SK-N-SH (cell line): Measurements from ENCODE around the gene RFX3. TPM values are rescaled to one million over a fixed set of nuclear protein-coding genes. Genes with fewer than 3 reads are reported as not detected.

Experiments
- CTCF ChIA-PET: fragments of 300-600, 350-600 bp; formaldehyde crosslinking; extraction: SDS; loops from one replicate; lab custom pipeline; 2021; lab: Yijun Ruan, JAX
- POLR2A ChIA-PET: fragments of 350-600 bp; sonication (Branson Sonifier 250); formaldehyde crosslinking; extraction: SDS; loops from one replicate; lab custom pipeline; 2020; ENCODE audit warnings: antibody characterized with exemption, inconsistent platforms; lab: Yijun Ruan, JAX
- DNase-seq: peaks from one replicate; pipeline ENCODE4 v3.0.0; 2012
- H2AFZ ChIP-seq: fragments of 200-600 bp; sonication (generic); 2 replicates; pipeline ENCODE4 v1.8.1; 2016; ENCODE audit warnings: antibody characterized with exemption, mild to moderate bottlenecking, low read depth
- H3F3A ChIP-seq: fragments of 200-600 bp; sonication (generic); replicated peaks from 2 replicates; pipeline ENCODE3; 2016; ENCODE audit warnings: antibody characterized with exemption, mild to moderate bottlenecking; ENCODE audit not compliant: insufficient read depth
- H3K27ac ChIP-seq, 2 experiments: fragments of 200-500 bp in 1 of 2; fragments of 200-600 bp in 1 of 2; sonication (Bioruptor generic) in 1 of 2; sonication (generic), shearing (Covaris generic) in 1 of 2; 2 replicates each; pipeline versions ENCODE4 v1.5.1 to v1.6.1; 2014 to 2016; ENCODE audit warnings: low read depth in 2 of 2, inconsistent platforms in 1 of 2, low read length in 1 of 2, mild to moderate bottlenecking in 1 of 2, mixed read lengths in 1 of 2
- H3K27me3 ChIP-seq: fragments of 200-600 bp; sonication (generic), shearing (Covaris generic); 2 replicates; pipeline ENCODE4 v1.6.1; 2016; ENCODE audit warnings: mixed run types; ENCODE audit not compliant: insufficient read depth
- H3K36me3 ChIP-seq, 2 experiments: fragments of 200-500 bp in 1 of 2; fragments of 200-600 bp in 1 of 2; sonication (Bioruptor generic) in 1 of 2; sonication (generic) in 1 of 2; replicated peaks in 1 of 2; 2 replicates each; pipeline versions ENCODE3 to v1.5.1; 2014 to 2016; ENCODE audit warnings: low read length in 1 of 2, mild to moderate bottlenecking in 1 of 2; ENCODE audit not compliant: insufficient read depth in 2 of 2, control insufficient read depth in 1 of 2
- H3K4me1 ChIP-seq, 2 experiments: fragments of 200-500 bp in 1 of 2; fragments of 200-600 bp in 1 of 2; sonication (Bioruptor generic) in 1 of 2; sonication (generic), shearing (Covaris generic) in 1 of 2; 2 replicates each; pipeline versions ENCODE4 v1.5.1 to v1.6.1; 2014 to 2016; ENCODE audit warnings: low read depth in 1 of 2, low read length in 1 of 2, mixed run types in 1 of 2; ENCODE audit not compliant: insufficient read depth in 2 of 2, control insufficient read depth in 1 of 2
- H3K4me2 ChIP-seq: fragments of 200-600 bp; sonication (generic), shearing (Covaris generic); 2 replicates; pipeline ENCODE4 v1.6.1; 2017; ENCODE audit warnings: mixed run types
- H3K4me3 ChIP-seq, 2 experiments: fragments of 200-500 bp in 1 of 2; fragments of 200-600 bp in 1 of 2; sonication (Bioruptor generic) in 1 of 2; sonication (generic), shearing (Covaris generic) in 1 of 2; 2 replicates each; pipeline versions ENCODE4 v1.5.1 to v1.8.1; 2014 to 2016; ENCODE audit warnings: low read depth in 2 of 2, inconsistent platforms in 1 of 2, low read length in 1 of 2, mild to moderate bottlenecking in 1 of 2, mixed read lengths in 1 of 2, moderate library complexity in 1 of 2
- H3K79me2 ChIP-seq: fragments of 200-600 bp; sonication (generic); 2 replicates; pipeline ENCODE4 v1.8.1; 2017; ENCODE audit warnings: mild to moderate bottlenecking; ENCODE audit not compliant: insufficient read depth
- H3K9ac ChIP-seq: fragments of 200-600 bp; sonication (generic); 2 replicates; pipeline ENCODE4 v1.6.1; 2017; ENCODE audit warnings: mixed run types
- H3K9me2 ChIP-seq: fragments of 200-600 bp; sonication (generic); 2 replicates; pipeline ENCODE4 v1.6.1; 2017; ENCODE audit warnings: mixed run types
- H3K9me3 ChIP-seq: fragments of 200-600 bp; sonication (generic); 2 replicates; pipeline ENCODE4 v1.6.1; 2017; ENCODE audit warnings: mixed run types, mild to moderate bottlenecking, moderate library complexity
- H4K20me1 ChIP-seq: fragments of 200-600 bp; sonication (generic); 2 replicates; pipeline ENCODE4 v1.6.1; 2017; ENCODE audit warnings: mild to moderate bottlenecking, mixed run types; ENCODE audit not compliant: insufficient read depth
- CHD2 ChIP-seq: fragments of 150-350 bp; IDR thresholded peaks from 2 replicates; pipeline ENCODE4 v1.6.1; 2018; ENCODE audit warnings: low read length; ENCODE audit not compliant: partially characterized antibody
- ELF1 ChIP-seq: IDR thresholded peaks from 2 replicates; pipeline ENCODE4 v1.4.0; 2012
- EP300 ChIP-seq, 2 experiments: IDR thresholded peaks; 2 replicates each; pipeline versions ENCODE4 v1.4.0 to v1.6.1; 2012; ENCODE audit warnings: borderline replicate concordance in 1 of 2, low read depth in 1 of 2, low read length in 1 of 2
- FOSL2 ChIP-seq: IDR thresholded peaks from 2 replicates; pipeline ENCODE4 v1.4.0; 2012; ENCODE audit warnings: low read depth, mild to moderate bottlenecking, moderate library complexity, borderline replicate concordance
- FOXJ3 ChIP-seq: sonication (generic); formaldehyde crosslinking; IDR thresholded peaks from 2 replicates; pipeline ENCODE4 v1.5.1; 2020; ENCODE audit warnings: mild to moderate bottlenecking, missing genetic modification reagents
- GABPA ChIP-seq: IDR thresholded peaks from 2 replicates; pipeline ENCODE4 v1.4.0; 2012; ENCODE audit warnings: low read depth, mild to moderate bottlenecking
- IRF3 ChIP-seq: fragments of 150-350 bp; IDR thresholded peaks from 2 replicates; pipeline ENCODE4 v1.6.1; 2016; ENCODE audit warnings: mild to moderate bottlenecking, low read depth, low read length
- JUND ChIP-seq: IDR thresholded peaks from 2 replicates; pipeline ENCODE4 v1.4.0; 2012
- MXI1 ChIP-seq: IDR thresholded peaks from 2 replicates; pipeline ENCODE4 v1.6.1; 2012; ENCODE audit warnings: mild to moderate bottlenecking, low read depth, low read length, improper control_type of control experiment
- NFIC ChIP-seq: IDR thresholded peaks from 2 replicates; pipeline ENCODE4 v1.4.0; 2012; ENCODE audit warnings: borderline replicate concordance
- RAD21 ChIP-seq: IDR thresholded peaks from 2 replicates; pipeline ENCODE4 v1.6.1; 2012; ENCODE audit warnings: mild to moderate bottlenecking, low read length
- RCOR1 ChIP-seq: fragments of 150-350 bp; IDR thresholded peaks from 2 replicates; pipeline ENCODE4 v1.6.1; 2017; ENCODE audit warnings: antibody characterized with exemption, low read length
- RFX5 ChIP-seq: IDR thresholded peaks from 2 replicates; pipeline ENCODE4 v1.6.1; 2012; ENCODE audit warnings: mild to moderate bottlenecking, improper control_type of control experiment, low read length
- SIN3A ChIP-seq: IDR thresholded peaks from 2 replicates; pipeline ENCODE4 v1.6.1; 2012; ENCODE audit warnings: low read depth, mild to moderate bottlenecking, low read length, moderate library complexity, borderline replicate concordance
- TEAD4 ChIP-seq: IDR thresholded peaks from 2 replicates; pipeline ENCODE4 v1.4.0; 2012; ENCODE audit warnings: mild to moderate bottlenecking, borderline replicate concordance; ENCODE audit not compliant: insufficient read depth
- USF1 ChIP-seq: IDR thresholded peaks from 2 replicates; pipeline ENCODE4 v1.4.0; 2012; ENCODE audit warnings: low read depth, borderline replicate concordance
- YY1 ChIP-seq: IDR thresholded peaks from 2 replicates; pipeline ENCODE4 v1.4.0; 2012; ENCODE audit warnings: low read depth, mild to moderate bottlenecking
- ZBTB33 ChIP-seq: IDR thresholded peaks from 2 replicates; pipeline ENCODE4 v1.4.0; 2012; ENCODE audit warnings: low read depth, borderline replicate concordance
- WGBS: methylation state at CpG from one replicate; pipeline ENCODE4 v1.1.6; 2017; ENCODE audit warnings: low lambda C conversion rate; 5-methylcytosine and 5-hydroxymethylcytosine counted together
- polyA plus RNA-seq, 3 experiments: library from polyadenylated mRNA; depleted of rRNA; stranded (reverse); fragments of >200 nt; gene quantifications; 2 replicates each; pipeline ENCODE4 v1.2.3, GENCODE V29; 2012
- TF ChIP-seq, protein P1 (sequence below): IDR thresholded peaks from 2 replicates; pipeline ENCODE4; 2012
- TF ChIP-seq, protein P2 (sequence below): IDR thresholded peaks from 2 replicates; pipeline ENCODE4 v1.6.1; 2012; ENCODE audit warnings: mild to moderate bottlenecking, low read depth, low read length, moderate library complexity

The RFX3 gene
- polyA plus RNA-seq, 1 of the 3 experiments (the other 2 are of a cell fraction): 1.7 TPM

DNA sequence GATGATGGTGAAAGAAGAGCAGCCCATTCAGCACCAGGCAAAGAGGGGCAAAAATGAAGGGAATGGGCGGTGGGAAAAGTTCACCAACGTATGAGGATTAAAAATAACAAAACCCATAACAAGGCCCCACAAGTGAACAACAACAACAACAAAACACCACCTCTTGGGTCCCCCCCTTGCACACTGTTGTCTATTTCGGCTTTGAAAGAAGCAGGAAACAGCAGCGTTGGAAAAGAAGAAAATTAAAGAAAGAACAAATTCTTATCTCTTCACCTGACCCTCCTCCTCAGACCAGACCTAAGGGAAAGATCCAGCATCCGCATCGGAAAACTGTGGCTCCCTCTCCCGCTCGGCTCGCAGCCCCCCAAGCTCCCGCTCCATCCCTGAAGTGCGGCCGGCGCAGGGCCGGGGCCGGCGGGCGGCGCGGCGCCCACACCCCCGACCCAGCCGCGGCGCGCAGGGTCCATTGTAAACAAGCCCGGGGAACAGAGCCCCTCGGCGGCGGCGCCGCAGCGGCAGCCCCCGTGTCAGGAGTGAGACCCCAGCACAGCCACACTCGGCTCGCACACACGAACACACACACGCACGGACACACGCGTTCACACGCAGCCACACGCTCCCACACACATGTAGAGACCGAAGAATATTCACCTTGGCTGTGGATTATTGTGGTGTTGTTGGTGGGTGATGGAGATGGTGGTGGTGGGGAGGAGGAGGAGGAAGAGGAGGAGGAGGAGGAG is 535 bp downstream of the RFX3 start:
- peak overlapping the region; percentile 50; the same call in 1 of the 2 replicates for H2AFZ ChIP-seq
- H3K27me3 ChIP-seq: no peaks in the 10 kb centered on the region
- TF ChIP-seq YY1 (no peak), IRF3 (no peak), FOXJ3 (CRISPR knock-in tag) (no peak), CHD2 (no peak), JUND (no peak), ELF1 (no peak), RCOR1 (no peak), MXI1 (no peak), ZBTB33 (no peak), TEAD4 (no peak), SIN3A (no peak), GABPA (no peak), RAD21 (no peak), NFIC (no peak), RFX5 (no peak), EP300 (IDR thresholded peaks at IDR 0.05; ENCODE audit: borderline replicate concordance in 1 of 2, low read depth in 1 of 2, low read length in 1 of 2) (no peak), USF1 (no peak), FOSL2 (no peak)
- TF ChIP-seq, protein P1, sequence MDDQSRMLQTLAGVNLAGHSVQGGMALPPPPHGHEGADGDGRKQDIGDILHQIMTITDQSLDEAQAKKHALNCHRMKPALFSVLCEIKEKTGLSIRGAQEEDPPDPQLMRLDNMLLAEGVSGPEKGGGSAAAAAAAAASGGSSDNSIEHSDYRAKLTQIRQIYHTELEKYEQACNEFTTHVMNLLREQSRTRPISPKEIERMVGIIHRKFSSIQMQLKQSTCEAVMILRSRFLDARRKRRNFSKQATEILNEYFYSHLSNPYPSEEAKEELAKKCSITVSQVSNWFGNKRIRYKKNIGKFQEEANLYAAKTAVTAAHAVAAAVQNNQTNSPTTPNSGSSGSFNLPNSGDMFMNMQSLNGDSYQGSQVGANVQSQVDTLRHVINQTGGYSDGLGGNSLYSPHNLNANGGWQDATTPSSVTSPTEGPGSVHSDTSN: no peak
- TF ChIP-seq, protein P2, sequence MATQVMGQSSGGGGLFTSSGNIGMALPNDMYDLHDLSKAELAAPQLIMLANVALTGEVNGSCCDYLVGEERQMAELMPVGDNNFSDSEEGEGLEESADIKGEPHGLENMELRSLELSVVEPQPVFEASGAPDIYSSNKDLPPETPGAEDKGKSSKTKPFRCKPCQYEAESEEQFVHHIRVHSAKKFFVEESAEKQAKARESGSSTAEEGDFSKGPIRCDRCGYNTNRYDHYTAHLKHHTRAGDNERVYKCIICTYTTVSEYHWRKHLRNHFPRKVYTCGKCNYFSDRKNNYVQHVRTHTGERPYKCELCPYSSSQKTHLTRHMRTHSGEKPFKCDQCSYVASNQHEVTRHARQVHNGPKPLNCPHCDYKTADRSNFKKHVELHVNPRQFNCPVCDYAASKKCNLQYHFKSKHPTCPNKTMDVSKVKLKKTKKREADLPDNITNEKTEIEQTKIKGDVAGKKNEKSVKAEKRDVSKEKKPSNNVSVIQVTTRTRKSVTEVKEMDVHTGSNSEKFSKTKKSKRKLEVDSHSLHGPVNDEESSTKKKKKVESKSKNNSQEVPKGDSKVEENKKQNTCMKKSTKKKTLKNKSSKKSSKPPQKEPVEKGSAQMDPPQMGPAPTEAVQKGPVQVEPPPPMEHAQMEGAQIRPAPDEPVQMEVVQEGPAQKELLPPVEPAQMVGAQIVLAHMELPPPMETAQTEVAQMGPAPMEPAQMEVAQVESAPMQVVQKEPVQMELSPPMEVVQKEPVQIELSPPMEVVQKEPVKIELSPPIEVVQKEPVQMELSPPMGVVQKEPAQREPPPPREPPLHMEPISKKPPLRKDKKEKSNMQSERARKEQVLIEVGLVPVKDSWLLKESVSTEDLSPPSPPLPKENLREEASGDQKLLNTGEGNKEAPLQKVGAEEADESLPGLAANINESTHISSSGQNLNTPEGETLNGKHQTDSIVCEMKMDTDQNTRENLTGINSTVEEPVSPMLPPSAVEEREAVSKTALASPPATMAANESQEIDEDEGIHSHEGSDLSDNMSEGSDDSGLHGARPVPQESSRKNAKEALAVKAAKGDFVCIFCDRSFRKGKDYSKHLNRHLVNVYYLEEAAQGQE: no peak
- H3K9me2 ChIP-seq: no peaks in the 10 kb centered on the region
- peak overlapping the region; percentile 79 to 89 for H3K4me3 ChIP-seq
- ChIA-PET POLR2A (no interaction called here), CTCF (interaction anchor here (1.0 kb wide), 2 partner anchors 17 to 57 kb away, joined by 3 read pairs; no protein-coding TSS in a partner anchor)
- H3K4me2 ChIP-seq: peak overlapping the region; percentile 85
- peak overlapping the region; percentile 100 for H3K9ac ChIP-seq
- under 1% methylated on average over 19 of the region's 43 CpGs for WGBS
- DNase-seq: peak; percentile 69
- no peaks in the 10 kb centered on the region; the same call in 1 of the 2 replicates for H4K20me1 ChIP-seq
- no peaks in the 10 kb centered on the region for H3K9me3 ChIP-seq
- peaks cover 2 to 12% of the 10 kb centered on the region in 2 experiments for H3K36me3 ChIP-seq
- H3F3A ChIP-seq: peaks cover 7% of the 10 kb centered on the region
- H3K79me2 ChIP-seq: peaks cover 83% of the 10 kb centered on the region
- peak overlapping the region; percentile 100 for H3K27ac ChIP-seq
- H3K4me1 ChIP-seq: peaks cover 15 to 17% of the 10 kb centered on the region in 2 experiments; a peak in 3 of 4 replicates
